Activated CD4-positive, alpha-beta memory T cell treated with anti-CD3 and anti-CD28 coated beads, Interleukin-2, amount 10 ng/mL, durations not matched to agents 7 days and 5 days (primary cell): ENCODE results near the gene ULK4. TPM values are rescaled to one million over a fixed set of nuclear protein-coding genes. Genes with fewer than 3 reads are reported as not detected.
"Not testable (repeated sequence)": the region's sequence is repeated elsewhere in the genome, so short reads cannot be mapped to it uniquely, and the experiment has no call there.

Source experiments
- CTCF ChIA-PET: fragments of 350-600 bp; sonication (Branson Sonifier 250); formaldehyde crosslinking; loops from one replicate; lab custom pipeline; 2021; ENCODE audit warnings: antibody characterized with exemption, inconsistent platforms; lab: Charles Lee
- POLR2A ChIA-PET: fragments of 350-600 bp; sonication (Branson Sonifier 250); formaldehyde crosslinking; loops from one replicate; lab custom pipeline; 2021; ENCODE audit warnings: antibody characterized with exemption; lab: Charles Lee
- DNase-seq: peaks from one replicate; pipeline ENCODE4 v3.0.0-alpha.2; 2020
- H3K27ac Mint-ChIP-seq: one replicate; pipeline ENCODE4 v1.8.0; 2021; ENCODE audit warnings: mild to moderate bottlenecking, mixed read lengths
- H3K27me3 Mint-ChIP-seq: one replicate; pipeline ENCODE4 v1.8.0; 2021; ENCODE audit warnings: mixed read lengths
- H3K36me3 Mint-ChIP-seq: one replicate; pipeline ENCODE4 v1.8.0; 2021; ENCODE audit warnings: low read depth, mixed read lengths
- H3K4me1 Mint-ChIP-seq: one replicate; pipeline ENCODE4 v1.8.0; 2021; ENCODE audit warnings: mixed read lengths
- H3K4me3 Mint-ChIP-seq: one replicate; pipeline ENCODE4 v1.8.0; 2021; ENCODE audit warnings: mild to moderate bottlenecking, mixed read lengths
- H3K9me3 Mint-ChIP-seq: one replicate; pipeline ENCODE4 v1.8.0; 2021; ENCODE audit warnings: mixed read lengths
- total RNA-seq, 2 experiments: library from RNA; stranded (reverse); gene quantifications; one replicate each; pipeline ENCODE4 v1.2.3, GENCODE V29; 2021

The ULK4 gene
- total RNA-seq, 2 experiments from 2014 or later: 14.1 to 18.2 TPM

GRCh38 chr3:41846850-41847249 lies 115.1 kb downstream of the ULK4 start:
- Mint-ChIP-seq H3K36me3 (peaks cover 11% of the 10 kb centered on the region), H3K27ac (no peak overlapping the region), H3K4me3 (no peak overlapping the region), H3K4me1 (peaks cover 12% of the 10 kb centered on the region), H3K9me3 (peaks cover 14% of the 10 kb centered on the region), H3K27me3 (no peaks in the 10 kb centered on the region)
- POLR2A ChIA-PET: no interaction called here
- CTCF ChIA-PET: no interaction called here
- no peak for DNase-seq

- Mint-ChIP-seq H3K9me3 (peaks cover 14% of the 10 kb centered on the region), H3K4me3 (no peak overlapping the region), H3K27me3 (no peaks in the 10 kb centered on the region), H3K36me3 (peaks cover 9% of the 10 kb centered on the region), H3K4me1 (peaks cover 12% of the 10 kb centered on the region), H3K27ac (no peak overlapping the region)
- ChIA-PET CTCF (no interaction called here), POLR2A (no interaction called here)
- no peak for DNase-seq
Observed at GRCh38 chr3:41845826-41846225, 116.1 kb downstream of the ULK4 start.

- H3K27ac Mint-ChIP-seq, CTCF ChIA-PET, H3K4me1 Mint-ChIP-seq, DNase-seq, H3K27me3 Mint-ChIP-seq, POLR2A ChIA-PET, H3K4me3 Mint-ChIP-seq: not testable (repeated sequence)
- Mint-ChIP-seq H3K36me3 (peaks cover 12% of the 10 kb centered on the region), H3K9me3 (peaks cover 14% of the 10 kb centered on the region)
Observed at GRCh38 chr3:41844256-41844655, 117.6 kb downstream of the ULK4 start.

GRCh38 chr3:41840936-41841668 lies 120.8 kb downstream of the ULK4 start:
- peaks cover 15% of the 10 kb centered on the region for H3K36me3 Mint-ChIP-seq
- POLR2A ChIA-PET, DNase-seq, H3K27me3 Mint-ChIP-seq, H3K27ac Mint-ChIP-seq, H3K4me3 Mint-ChIP-seq, CTCF ChIA-PET: not testable (repeated sequence)
- H3K9me3 Mint-ChIP-seq: peaks cover 12% of the 10 kb centered on the region
- H3K4me1 Mint-ChIP-seq: peaks cover 23% of the 10 kb centered on the region

GRCh38 chr3:41836360-41837134 lies 125.4 kb downstream of the ULK4 start:
- CTCF ChIA-PET: no interaction called here
- POLR2A ChIA-PET: no interaction called here
- Mint-ChIP-seq H3K27ac (no peak overlapping the region), H3K27me3 (no peaks in the 10 kb centered on the region), H3K4me1 (peaks cover 20% of the 10 kb centered on the region), H3K36me3 (peaks cover 18% of the 10 kb centered on the region), H3K9me3 (peaks cover 2% of the 10 kb centered on the region), H3K4me3 (no peak overlapping the region)
- no peak for DNase-seq

- POLR2A ChIA-PET: no interaction called here
- Mint-ChIP-seq H3K27me3 (no peaks in the 10 kb centered on the region), H3K36me3 (peaks cover 15% of the 10 kb centered on the region), H3K27ac (no peak overlapping the region), H3K4me3 (no peak overlapping the region), H3K9me3 (peaks cover 2% of the 10 kb centered on the region), H3K4me1 (peaks cover 19% of the 10 kb centered on the region)
- CTCF ChIA-PET: no interaction called here
- DNase-seq: no peak
Observed at GRCh38 chr3:41833628-41834027, 128.3 kb downstream of the ULK4 start.

- no peak overlapping the region for H3K4me3 Mint-ChIP-seq
- no peaks in the 10 kb centered on the region for H3K9me3 Mint-ChIP-seq
- ChIA-PET CTCF (no interaction called here), POLR2A (no interaction called here)
- no peak overlapping the region for H3K27ac Mint-ChIP-seq
- no peaks in the 10 kb centered on the region for H3K27me3 Mint-ChIP-seq
- peaks cover 2% of the 10 kb centered on the region for H3K36me3 Mint-ChIP-seq
- DNase-seq: no peak
- no peaks in the 10 kb centered on the region for H3K4me1 Mint-ChIP-seq
Observed at GRCh38 chr3:41819236-41819635, 142.7 kb downstream of the ULK4 start.

GRCh38 chr3:41808618-41809017 lies 153.3 kb downstream of the ULK4 start:
- no peak for DNase-seq
- Mint-ChIP-seq H3K36me3 (peaks cover 4% of the 10 kb centered on the region), H3K9me3 (no peaks in the 10 kb centered on the region), H3K27me3 (no peaks in the 10 kb centered on the region), H3K4me1 (no peaks in the 10 kb centered on the region), H3K27ac (no peak overlapping the region), H3K4me3 (no peak overlapping the region)
- ChIA-PET CTCF (no interaction called here), POLR2A (no interaction called here)

GRCh38 chr3:41808152-41808551 lies 153.8 kb downstream of the ULK4 start:
- Mint-ChIP-seq H3K4me3 (no peak overlapping the region), H3K27ac (no peak overlapping the region), H3K36me3 (peaks cover 4% of the 10 kb centered on the region), H3K27me3 (no peaks in the 10 kb centered on the region), H3K4me1 (no peaks in the 10 kb centered on the region), H3K9me3 (no peaks in the 10 kb centered on the region)
- DNase-seq: no peak
- CTCF ChIA-PET: no interaction called here
- POLR2A ChIA-PET: no interaction called here

- H3K4me1 Mint-ChIP-seq: peaks cover 1% of the 10 kb centered on the region
- H3K36me3 Mint-ChIP-seq: no peaks in the 10 kb centered on the region
- no peaks in the 10 kb centered on the region for H3K9me3 Mint-ChIP-seq
- H3K27me3 Mint-ChIP-seq: no peaks in the 10 kb centered on the region
- POLR2A ChIA-PET: no interaction called here
- no peak overlapping the region for H3K4me3 Mint-ChIP-seq
- CTCF ChIA-PET: no interaction called here
- no peak overlapping the region for H3K27ac Mint-ChIP-seq
- DNase-seq: no peak
Observed at GRCh38 chr3:41794748-41795589, 166.9 kb downstream of the ULK4 start.

GRCh38 chr3:41792806-41793205 lies 169.1 kb downstream of the ULK4 start:
- Mint-ChIP-seq H3K4me1 (peaks cover 1% of the 10 kb centered on the region), H3K27ac (no peak overlapping the region)

GRCh38 chr3:41769106-41769505 lies 192.8 kb downstream of the ULK4 start:
- no peaks in the 10 kb centered on the region for H3K9me3 Mint-ChIP-seq
- H3K36me3 Mint-ChIP-seq: peaks cover 4% of the 10 kb centered on the region
- H3K4me1 Mint-ChIP-seq: no peaks in the 10 kb centered on the region
- no peak overlapping the region for H3K4me3 Mint-ChIP-seq
- ChIA-PET CTCF (no interaction called here), POLR2A (no interaction called here)
- no peaks in the 10 kb centered on the region for H3K27me3 Mint-ChIP-seq
- H3K27ac Mint-ChIP-seq: no peak overlapping the region
- no peak for DNase-seq

More at GRCh38 chr3:41792806-41793205, 169.1 kb downstream of the ULK4 start:
- Mint-ChIP-seq H3K9me3 (no peaks in the 10 kb centered on the region), H3K4me3 (no peak overlapping the region), H3K36me3 (no peaks in the 10 kb centered on the region), H3K27me3 (no peaks in the 10 kb centered on the region)
- ChIA-PET CTCF (no interaction called here), POLR2A (no interaction called here)
- DNase-seq: no peak

GRCh38 chr3:41768363-41768762 lies 193.5 kb downstream of the ULK4 start:
- H3K9me3 Mint-ChIP-seq: no peaks in the 10 kb centered on the region
- no peak overlapping the region for H3K4me3 Mint-ChIP-seq
- no peaks in the 10 kb centered on the region for H3K27me3 Mint-ChIP-seq
- POLR2A ChIA-PET: no interaction called here
- no peak for DNase-seq
- CTCF ChIA-PET: no interaction called here
- H3K27ac Mint-ChIP-seq: no peak overlapping the region
- H3K36me3 Mint-ChIP-seq: peaks cover 4% of the 10 kb centered on the region
- H3K4me1 Mint-ChIP-seq: no peaks in the 10 kb centered on the region
